GM10266 (cell line): ENCODE measurements around the gene EEFSEC.

Experiments used
- DNase-seq: peaks from one replicate; pipeline ENCODE4 v3.0.0; 2012; ENCODE audit errors: extremely low spot score
- TF ChIP-seq, protein P1 (sequence below): IDR thresholded peaks from 2 replicates; pipeline ENCODE4 v1.5.1; 2012; ENCODE audit warnings: mild to moderate bottlenecking, low read depth; ENCODE audit not compliant: control insufficient read depth, insufficient read depth; ENCODE audit errors: missing control alignments

Gene EEFSEC

DNA sequence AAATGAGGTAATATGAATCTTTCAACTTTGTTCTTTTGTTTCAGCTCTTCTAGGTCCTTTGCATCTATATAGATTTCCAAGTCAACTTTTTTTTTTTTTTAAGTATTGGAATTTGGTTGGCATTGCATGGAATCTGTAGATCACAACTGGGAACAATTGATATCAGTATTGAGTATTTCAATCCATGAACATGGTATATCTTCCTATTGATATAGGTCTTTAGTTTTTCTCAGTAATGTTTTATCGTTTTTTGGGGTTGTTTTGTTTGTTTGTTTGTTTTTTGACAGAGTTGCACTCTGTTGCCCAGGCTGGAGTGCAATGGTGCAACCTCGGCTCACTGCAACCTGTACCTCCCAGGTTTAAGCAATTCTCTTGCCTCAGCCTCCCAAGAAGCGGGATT is 137.2 kb downstream of the EEFSEC start:
- no peak for DNase-seq
- TF ChIP-seq, protein P1, sequence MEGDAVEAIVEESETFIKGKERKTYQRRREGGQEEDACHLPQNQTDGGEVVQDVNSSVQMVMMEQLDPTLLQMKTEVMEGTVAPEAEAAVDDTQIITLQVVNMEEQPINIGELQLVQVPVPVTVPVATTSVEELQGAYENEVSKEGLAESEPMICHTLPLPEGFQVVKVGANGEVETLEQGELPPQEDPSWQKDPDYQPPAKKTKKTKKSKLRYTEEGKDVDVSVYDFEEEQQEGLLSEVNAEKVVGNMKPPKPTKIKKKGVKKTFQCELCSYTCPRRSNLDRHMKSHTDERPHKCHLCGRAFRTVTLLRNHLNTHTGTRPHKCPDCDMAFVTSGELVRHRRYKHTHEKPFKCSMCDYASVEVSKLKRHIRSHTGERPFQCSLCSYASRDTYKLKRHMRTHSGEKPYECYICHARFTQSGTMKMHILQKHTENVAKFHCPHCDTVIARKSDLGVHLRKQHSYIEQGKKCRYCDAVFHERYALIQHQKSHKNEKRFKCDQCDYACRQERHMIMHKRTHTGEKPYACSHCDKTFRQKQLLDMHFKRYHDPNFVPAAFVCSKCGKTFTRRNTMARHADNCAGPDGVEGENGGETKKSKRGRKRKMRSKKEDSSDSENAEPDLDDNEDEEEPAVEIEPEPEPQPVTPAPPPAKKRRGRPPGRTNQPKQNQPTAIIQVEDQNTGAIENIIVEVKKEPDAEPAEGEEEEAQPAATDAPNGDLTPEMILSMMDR = no peak

- TF ChIP-seq, protein P1 = no peak
- no peak for DNase-seq
Observed at GRCh38 chr3:128293930-128294329, 140.6 kb downstream of the EEFSEC start.

GRCh38 chr3:128294999-128295468 is 141.8 kb downstream of the EEFSEC start:
- TF ChIP-seq, protein P1 = no peak
- DNase-seq = no peak

DNA sequence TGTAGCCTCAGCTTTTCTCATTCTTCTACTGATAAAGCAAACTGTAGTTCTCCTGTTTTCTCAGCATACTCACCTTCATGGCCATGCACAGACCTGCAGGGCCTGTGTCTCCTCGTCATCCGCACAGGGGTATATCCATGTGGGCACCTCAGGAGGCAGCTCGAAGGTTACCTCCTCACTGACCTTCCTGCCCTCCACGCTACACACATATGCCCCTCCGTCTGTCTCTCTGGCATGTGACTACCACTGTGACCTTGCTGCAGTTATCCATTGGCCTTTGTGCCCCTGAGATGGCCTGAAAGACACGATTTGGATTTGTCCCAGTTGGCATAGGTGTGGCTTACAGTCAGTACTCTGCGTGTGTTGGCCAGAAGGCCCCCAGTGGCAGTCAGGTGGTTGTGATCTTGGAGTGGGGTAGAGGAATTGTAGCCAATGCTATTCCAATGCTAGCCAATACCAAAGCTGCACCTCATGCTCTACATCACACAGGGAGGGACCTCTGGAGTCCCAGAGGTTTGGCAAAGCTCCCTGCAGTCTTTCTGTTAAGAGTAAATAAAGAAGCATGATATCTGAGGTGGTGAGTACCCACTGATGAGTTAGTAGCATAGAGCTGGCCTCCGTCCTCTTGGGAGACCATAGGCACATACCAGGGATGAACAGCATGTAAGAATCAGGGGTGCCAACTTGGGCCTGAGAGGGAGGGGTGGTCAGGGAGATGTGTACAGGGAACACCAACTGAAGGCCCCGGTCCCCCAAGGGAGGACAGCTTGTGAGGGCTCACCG is 143.4 kb downstream of the EEFSEC start:
- no peak for DNase-seq
- TF ChIP-seq, protein P1 = no peak

DNA sequence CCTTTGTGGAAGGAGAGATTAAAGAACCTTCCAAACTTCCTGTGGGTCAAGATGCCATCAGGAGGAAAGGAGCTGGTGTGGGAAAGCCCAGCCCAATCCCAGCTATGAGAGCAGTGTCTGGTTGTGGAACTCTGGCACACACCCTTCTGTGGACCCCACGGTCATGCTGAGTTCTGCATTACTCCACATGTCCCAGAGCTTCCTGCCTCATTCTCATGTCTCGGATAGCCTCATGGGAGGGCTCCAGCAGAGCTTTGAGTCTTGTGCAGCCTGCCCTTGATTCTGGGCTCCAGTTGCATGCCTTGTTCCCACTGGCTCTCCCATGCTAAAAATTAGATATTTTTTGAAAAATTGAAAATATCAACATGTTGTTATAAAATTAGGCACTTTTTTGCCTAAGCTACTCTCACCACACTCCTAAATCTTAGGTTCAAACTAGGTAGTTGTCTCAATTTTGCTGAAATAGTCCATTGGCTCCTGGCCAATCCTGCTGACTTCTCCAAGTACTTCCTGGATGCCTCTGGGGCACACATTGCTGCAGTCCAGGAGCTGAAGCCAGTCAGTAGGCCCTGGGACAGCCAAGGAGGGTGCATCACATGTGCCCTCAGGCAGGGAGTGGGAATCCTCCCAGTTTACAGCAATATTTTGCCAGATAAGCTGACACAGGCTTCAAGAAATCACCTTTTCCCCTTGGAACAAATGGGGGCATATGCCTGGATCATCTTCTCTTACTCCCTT is 144.3 kb downstream of the EEFSEC start:
- DNase-seq = no peak
- TF ChIP-seq, protein P1 = no peak

- no peak for DNase-seq
- TF ChIP-seq, protein P1 = no peak
Observed at GRCh38 chr3:128301186-128302023, 148.1 kb downstream of the EEFSEC start.

- TF ChIP-seq, protein P1 = no peak
- no peak for DNase-seq
Observed at GRCh38 chr3:128306481-128306880, 153.2 kb downstream of the EEFSEC start.
